COLO668 (cell line): ENCODE data around the gene HS2ST1.
"Not testable (repeated sequence)": the region's sequence is repeated elsewhere in the genome, so short reads cannot be mapped to it uniquely, and the experiment has no call there.

Experiments
- DNase-seq: peaks from one replicate; lab custom pipeline; 2025; ENCODE audit not compliant: unreplicated experiment; lab: John Stamatoyannopoulos, UW

HS2ST1 gene

DNA sequence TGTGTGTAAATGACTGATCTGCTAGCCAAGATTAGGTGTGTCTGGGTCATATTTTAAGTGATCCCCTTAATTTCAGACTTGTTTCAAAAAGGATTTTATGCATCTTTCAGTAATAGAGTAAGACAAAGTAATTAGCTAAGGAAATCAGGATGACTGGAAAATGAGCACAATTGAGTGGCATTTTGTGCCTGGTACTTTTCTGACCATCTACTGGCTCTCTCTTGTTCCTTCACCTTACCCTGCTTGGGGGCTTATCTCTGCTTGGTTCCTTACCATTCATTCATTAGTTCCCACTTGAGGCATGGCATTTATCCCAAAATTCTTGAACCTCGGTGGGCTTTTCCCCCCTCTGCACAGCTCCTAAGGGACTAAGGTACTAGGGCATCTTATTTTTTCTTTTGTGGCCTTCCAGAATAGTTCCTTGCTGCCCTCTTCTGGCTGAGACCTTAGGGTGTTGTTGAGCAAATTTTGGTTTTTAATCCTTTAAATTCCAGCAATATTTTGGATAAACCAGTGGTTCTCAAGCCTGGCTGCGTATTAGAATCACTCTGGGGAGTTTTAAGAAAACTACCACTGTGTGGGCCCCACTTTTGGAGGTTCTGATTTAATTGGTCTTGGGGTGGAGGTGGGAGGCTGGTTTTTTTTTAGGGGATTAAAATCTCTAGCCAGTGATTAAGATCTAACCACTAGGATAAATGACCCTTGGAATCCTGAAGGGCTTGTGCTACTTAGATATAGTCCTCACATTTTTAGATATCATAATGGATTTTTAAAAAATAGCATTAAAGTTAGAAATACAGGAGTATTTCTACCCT is 50.8 kb downstream of the HS2ST1 start:
- no peak for DNase-seq

DNA sequence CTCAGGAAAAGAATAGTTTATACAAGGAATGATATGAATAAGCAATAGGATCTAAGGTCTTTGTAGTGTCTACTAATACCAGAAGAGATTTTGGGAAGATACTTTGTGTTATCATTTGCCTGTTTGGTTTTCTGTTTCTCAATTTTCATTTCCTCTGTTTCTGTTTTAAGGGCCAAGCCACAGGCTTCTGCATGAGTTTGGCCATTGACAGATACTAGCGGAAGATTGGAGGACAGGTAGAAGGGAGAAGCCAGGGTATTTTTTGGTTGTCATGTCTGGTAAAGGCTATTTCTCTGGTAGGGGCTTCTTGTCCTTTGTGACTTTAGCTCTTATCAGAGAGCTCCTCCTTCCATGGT is 51.4 kb downstream of the HS2ST1 start:
- DNase-seq, result no peak

DNA sequence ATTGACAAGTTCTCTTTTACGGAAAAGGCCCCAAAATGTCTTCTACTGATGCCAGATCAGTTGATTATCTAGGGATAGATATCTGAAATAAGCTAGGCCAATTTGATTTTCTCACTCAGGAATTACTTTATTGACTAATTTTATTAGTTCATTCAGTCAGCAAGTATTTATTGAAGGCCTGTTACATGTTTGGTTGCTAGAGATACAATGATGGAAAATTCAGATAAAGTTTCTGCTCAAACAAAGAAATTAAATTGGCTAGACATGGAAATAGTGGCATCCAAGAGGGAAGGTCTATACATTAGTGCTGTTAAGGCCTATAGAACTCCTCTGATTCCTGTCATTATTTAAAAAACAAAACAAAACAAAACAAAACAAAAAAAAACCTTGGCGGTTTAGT is 56.5 kb downstream of the HS2ST1 start:
- no peak for DNase-seq

- no peak for DNase-seq
These were observed 57.3 kb downstream of the HS2ST1 start for GRCh38 chr1:86971778-86972177.

DNA sequence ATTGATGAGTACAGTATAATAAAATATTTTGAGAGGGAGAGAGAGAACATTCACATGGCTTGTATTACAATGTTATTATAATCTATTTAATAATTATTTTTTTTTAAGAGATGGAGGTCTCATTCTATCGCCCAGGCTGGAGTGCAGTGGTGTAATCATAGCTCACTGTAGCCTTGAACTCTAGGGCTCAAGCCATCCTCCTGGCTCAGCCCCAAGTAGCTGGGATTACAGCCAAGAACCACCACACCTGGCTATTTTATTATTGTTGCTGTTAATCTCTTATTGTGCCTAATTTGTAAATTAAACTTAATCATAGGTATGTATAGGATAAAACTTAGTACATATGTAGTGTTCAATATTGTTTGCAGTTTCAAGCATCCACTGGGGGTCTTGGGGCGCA is 57.8 kb downstream of the HS2ST1 start:
- no peak for DNase-seq

GRCh38 chr1:86975993-86976550 is 61.6 kb downstream of the HS2ST1 start:
- DNase-seq, result no peak

DNA sequence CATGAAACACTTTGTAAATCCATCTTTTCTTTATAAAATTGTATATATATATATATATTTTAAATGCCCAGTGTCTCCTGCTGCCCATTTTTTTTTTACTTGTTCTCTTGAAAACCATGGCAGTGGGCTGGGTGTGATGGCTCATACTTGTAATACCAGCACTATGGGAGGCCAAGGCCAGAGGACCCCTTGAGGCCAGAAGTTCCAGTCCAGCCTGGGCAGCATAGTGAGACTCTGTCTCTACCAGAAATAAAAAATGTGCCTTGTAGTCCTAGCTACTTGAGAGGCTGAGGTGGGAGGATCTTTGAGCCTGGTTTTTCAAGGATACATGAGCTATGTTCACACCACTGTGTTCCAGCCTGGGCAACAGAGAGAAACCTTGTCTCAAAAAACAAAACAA is 62.2 kb downstream of the HS2ST1 start:
- no peak for DNase-seq

DNA sequence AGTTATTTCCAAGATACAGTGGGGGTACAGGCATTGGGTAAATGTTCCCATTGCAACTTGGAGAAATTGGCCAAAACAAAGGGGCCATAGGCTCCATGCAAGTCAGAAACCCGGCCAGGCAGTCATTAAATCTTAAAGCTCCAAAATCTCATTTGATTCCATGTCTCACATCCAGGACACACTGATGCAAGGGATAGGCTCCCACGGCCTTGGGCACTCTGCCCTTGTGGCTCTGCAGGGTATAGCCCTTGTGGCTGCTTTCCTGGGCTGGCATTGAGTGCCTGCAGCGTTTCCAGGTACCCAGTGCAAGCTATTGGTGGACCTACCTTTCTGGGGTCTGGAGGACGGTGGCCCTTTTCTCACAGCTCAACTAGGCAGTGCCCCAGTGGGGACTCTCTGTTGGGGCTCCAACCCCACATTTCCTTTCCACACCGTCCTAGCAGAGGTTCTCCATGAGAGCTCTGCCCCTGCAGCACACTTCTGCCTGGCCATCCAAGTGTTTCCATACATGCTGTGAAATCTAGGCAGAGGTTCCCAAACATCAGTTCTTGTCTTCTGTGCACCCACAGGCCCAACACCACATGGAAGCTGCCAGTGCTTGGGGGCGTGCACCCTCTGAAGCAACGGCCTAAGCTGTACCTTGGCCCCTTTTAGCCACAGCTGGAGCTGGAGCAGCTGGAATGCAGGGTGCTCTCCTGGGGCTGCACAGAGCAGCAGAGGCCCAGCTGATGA is 67.2 kb downstream of the HS2ST1 start:
- DNase-seq, result no peak

DNA sequence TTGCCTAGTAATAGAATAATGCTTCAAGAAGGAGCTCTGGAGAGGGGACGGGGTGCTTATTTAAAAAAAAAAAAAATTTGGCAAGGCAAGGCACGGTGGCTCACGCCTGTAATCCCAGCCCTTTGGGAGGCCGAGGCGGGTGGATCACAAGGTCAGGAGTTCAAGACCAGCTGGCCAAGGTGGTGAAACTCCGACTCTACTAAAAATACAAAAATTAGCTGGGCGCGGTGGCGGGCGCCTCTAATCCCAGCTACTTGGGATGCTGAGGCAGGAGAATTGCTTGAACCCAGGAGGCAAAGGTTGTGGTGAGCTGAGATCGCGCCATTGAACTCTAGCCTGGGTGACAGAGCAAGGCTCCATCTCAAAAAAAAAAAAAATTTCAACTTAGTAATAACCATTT is 69.2 kb downstream of the HS2ST1 start:
- not testable (repeated sequence) for DNase-seq

GRCh38 chr1:86987446-86987845 is 73.0 kb downstream of the HS2ST1 start:
- no peak for DNase-seq

DNA sequence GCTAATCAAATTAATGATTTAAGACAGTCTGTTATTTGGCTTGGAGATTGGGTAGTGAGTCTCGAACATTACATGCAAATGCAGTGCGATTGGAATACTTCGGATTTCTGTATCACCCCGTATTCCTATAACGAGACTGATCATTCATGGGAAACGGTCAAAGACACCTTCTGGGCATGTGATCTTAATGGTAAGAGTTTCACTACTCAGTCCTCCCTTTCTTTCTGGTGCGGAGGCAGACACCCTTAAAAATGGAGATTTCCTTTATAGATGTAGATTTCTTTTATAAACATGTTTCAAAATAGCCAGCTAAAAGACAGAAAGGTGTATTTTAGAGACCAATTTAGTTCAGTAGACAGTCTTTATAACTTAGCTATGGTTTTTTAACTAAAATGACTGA is 74.4 kb downstream of the HS2ST1 start:
- no peak for DNase-seq

DNA sequence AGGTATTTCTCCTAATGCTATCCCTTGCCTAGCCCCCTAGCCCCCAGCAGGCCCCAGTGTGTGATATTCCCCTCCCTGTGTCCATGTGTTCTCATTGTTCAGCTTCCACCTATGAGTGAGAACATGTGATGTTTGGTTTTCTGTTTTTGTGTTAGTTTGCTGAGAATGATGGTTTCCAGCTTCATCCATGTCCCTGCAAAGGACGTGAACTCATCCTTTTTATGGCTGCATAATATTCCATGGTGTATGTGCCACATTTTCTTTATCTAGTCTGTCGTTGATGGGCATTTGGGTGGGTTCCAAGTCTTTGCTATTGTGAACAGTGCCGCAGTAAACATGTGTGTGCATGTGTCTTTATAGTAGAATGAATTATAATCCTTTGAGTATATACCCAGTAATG is 75.3 kb downstream of the HS2ST1 start:
- DNase-seq, result not testable (repeated sequence)

DNA sequence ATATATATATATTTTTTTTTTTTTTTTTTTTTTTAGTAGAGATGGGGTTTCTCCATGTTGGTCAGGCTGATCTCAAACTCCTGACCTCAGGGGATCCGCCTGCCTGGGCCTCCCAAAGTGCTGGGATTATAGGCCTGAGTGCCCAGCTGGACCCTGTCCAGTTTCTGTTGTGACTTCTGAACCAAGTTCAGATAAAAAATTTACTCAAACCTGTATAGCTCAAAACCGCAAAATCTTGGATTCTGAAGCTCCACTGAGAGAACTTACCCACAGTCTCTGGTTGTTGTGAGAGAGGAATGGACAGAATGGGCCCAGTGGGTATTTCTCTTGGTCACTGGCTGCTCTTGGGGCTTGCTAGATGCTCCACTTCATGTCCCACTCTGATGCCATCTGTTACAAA is 76.4 kb downstream of the HS2ST1 start:
- DNase-seq, result no peak

DNA sequence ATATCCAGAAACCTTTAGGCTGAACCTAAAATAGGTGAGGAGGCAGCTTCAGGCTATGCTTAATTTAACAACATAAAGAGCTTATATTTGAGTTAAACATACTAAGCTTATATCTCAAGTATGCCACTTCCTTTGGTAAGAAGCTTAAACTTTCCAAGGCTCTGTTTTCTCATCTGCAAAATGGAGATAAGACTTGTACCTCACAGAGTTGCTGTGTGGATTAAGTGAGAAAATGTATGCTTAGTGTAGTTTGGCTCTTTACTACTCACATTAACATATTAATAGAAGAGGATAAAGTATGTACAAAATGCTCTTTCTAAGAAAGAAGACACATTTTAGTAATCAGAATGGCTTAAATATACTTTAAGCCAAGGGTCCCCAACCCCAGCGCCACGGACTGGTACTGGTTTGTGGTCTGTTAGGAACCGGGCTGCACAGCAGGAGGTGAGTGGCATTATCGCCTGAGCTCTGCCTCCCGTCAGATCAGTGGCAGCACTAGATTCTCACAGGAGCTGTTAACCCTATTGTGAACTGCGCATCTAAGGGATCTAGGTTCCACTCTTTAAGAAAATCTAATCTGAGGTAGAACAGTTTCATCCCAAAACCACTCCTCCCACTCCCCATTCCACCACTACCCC is 77.2 kb downstream of the HS2ST1 start:
- no peak for DNase-seq

- DNase-seq, result no peak
These were observed 78.4 kb downstream of the HS2ST1 start for GRCh38 chr1:86992861-86993260.

DNA sequence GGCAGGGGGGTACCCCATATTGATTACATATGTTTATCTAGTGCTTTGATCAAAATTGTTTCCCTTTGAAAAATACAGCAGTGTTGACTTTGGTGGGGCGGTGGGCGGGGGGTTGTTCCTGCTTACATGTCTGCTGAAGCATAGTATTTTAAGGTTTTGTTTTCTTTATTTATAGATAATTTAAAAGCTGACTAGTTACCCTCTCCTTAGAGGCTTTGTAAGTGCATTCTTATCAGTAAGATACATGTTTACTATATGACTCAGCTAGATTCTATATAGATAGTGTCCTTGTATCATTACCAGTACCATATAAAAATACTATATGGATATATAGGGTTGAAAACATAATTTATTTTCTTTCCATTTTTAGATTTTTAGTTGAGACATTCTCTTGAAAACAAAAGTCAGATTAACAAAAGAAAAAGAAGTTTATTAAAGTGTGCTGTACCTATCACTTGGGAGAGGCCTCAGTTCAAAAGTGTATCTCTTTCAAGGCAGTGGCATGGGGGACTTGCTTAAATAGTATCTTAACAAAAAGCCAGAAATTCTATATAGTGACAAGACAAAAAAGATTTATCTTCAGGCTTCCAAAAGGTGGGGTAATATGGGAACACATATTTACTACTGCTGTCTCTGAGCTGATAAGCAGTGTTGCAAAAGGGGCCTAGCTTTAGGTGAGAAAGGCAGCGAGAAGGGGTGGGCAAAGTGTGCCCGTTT is 79.0 kb downstream of the HS2ST1 start:
- peak; percentile 19 for DNase-seq

- DNase-seq, result no peak
These were observed 79.6 kb downstream of the HS2ST1 start for GRCh38 chr1:86994061-86994460.

GRCh38 chr1:86997538-86997937 is 83.1 kb downstream of the HS2ST1 start:
- no peak for DNase-seq

GRCh38 chr1:86998280-86998679 is 83.8 kb downstream of the HS2ST1 start:
- DNase-seq, result no peak

GRCh38 chr1:86998727-86999126 is 84.3 kb downstream of the HS2ST1 start:
- no peak for DNase-seq

DNA sequence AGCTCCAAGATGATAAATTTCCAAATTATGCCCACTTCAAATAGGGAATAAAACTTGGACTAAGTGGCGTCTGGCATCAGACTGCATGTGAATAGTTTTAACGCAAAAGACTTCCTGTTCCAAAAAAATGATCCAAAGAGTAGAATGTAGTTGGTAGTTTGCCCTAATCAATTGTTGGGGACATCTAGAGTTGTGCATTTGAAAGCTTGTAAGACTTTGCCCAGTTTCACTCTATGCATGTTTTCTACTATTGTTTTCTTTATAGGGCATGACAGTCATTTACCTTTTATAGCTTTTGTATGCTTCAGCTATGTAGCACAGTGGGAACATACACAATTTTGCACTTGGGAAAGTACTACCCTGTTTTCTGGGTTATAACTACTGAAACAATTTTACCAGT is 86.0 kb downstream of the HS2ST1 start:
- DNase-seq, result no peak
